ENCODE results near the gene GSTM1.

Gene GSTM1

GRCh38 chr1:109732390-109732881, 44.8 kb downstream of the GSTM1 start:
- no peak for DNase-seq

- DNase-seq: no peak
Observed at GRCh38 chr1:109733236-109733870, 45.7 kb downstream of the GSTM1 start.

GRCh38 chr1:109739738-109740614, 52.4 kb downstream of the GSTM1 start:
- DNase-seq: peak; percentile 79 to 84

- no peak for DNase-seq
Observed at GRCh38 chr1:109740615-109741373, 53.2 kb downstream of the GSTM1 start, which contains the start of gene GSTM3. Gene GSTM3 (minus strand): TSS chr1:109741038. CDS start chr1:109740287, 751 bp downstream.

Data from activated CD4-positive, alpha-beta T cell treated with anti-CD3 and anti-CD28 coated beads, Interleukin-2, amount 50 U/mL, for 4 hours (primary cell).